Psoas muscle (tissue), 8 donors: ENCODE data around the gene BCAR3. TPM values are rescaled to one million over a fixed set of nuclear protein-coding genes. Genes with fewer than 3 reads are reported as not detected.

Experiments
- ATAC-seq, 4 donors: fragments of 200-7000 bp; cut with Tn5 transposase; one replicate each; pipeline ENCODE4 v1.9.1; 2020; ENCODE audit warnings: moderate library complexity in 3 of 4, mild to moderate bottlenecking in 2 of 4
- DNase-seq, 2 donors: peaks; one replicate each; pipeline ENCODE4 v3.0.0-alpha.2; 2020
- H3K27ac ChIP-seq: fragments of 200-600 bp; one replicate; pipeline ENCODE4 v1.8.0; 2022
- H3K27me3 ChIP-seq, 3 donors: fragments of 200-600 bp in 1 of 3; one replicate each; pipeline versions ENCODE4 v1.6.1 to v1.8.0; 2013 to 2022; ENCODE audit warnings: low read length in 2 of 3, mild to moderate bottlenecking in 2 of 3, moderate library complexity in 1 of 3; ENCODE audit not compliant: insufficient read depth in 3 of 3
- H3K36me3 ChIP-seq, 2 donors: fragments of 200-600 bp in 1 of 2; one replicate each; pipeline versions ENCODE4 v1.6.1 to v1.8.0; 2013 to 2022; ENCODE audit warnings: low read depth in 1 of 2, mild to moderate bottlenecking in 1 of 2, moderate library complexity in 1 of 2; ENCODE audit not compliant: insufficient read depth in 1 of 2
- H3K4me1 ChIP-seq: fragments of 200-600 bp; one replicate; pipeline ENCODE4 v1.8.0; 2022
- H3K4me3 ChIP-seq: fragments of 200-600 bp; one replicate; pipeline ENCODE4 v1.8.0; 2022; ENCODE audit warnings: mild to moderate bottlenecking
- H3K9me3 ChIP-seq: fragments of 200-600 bp; one replicate; pipeline ENCODE4 v1.8.0; 2022
- WGBS, 3 donors: extraction: QIAGEN DNeasy Blood & Tissue Kit; methylation state at CpG; one replicate each; pipeline versions ENCODE4 v1.1.6 to v1.1.7; 2013; 5-methylcytosine and 5-hydroxymethylcytosine counted together
- intact Hi-C, 2 donors: fragments of 100-400 bp; cut with DNase I; formaldehyde crosslinking; loops; one replicate each; pipeline versions ENCODE4 v1.11.0 to v1.14.2; 2022
- polyA plus RNA-seq, 3 donors: library from polyadenylated mRNA; stranded (reverse); fragments of 200-250 nt; gene quantifications; one replicate each; pipeline ENCODE4 v1.2.3, GENCODE V29; 2013
- total RNA-seq, 4 donors: library from RNA; stranded (reverse); fragmentation: NEBNext Ultra II Directional in 2 of 4; extraction: Animal tissue kit (Norgen Biotek cat#: 25700) in 2 of 4; gene quantifications; one replicate each; pipeline versions ENCODE4 v1.2.1 to v1.2.4, GENCODE V29; 2021 to 2023
- TF ChIP-seq, protein P1 (sequence below): fragments of 200-600 bp; IDR thresholded peaks from one replicate; pipeline ENCODE4 v1.8.0; 2022; ENCODE audit warnings: antibody characterized with exemption
- donor health status: healthy with polysubstance abuse.
- donor health status: DM: no; HTN: no; CAD: no; lungs with moderate emphysema.
- donor health status: Bipolar disorder and iron deficiency.
- donor health status: healthy.
- donor health status: DM: yes; HTN: yes; CAD: no.
- donor health status: DM: no; HTN: no; CAD: no.
- donor health status: DM: no; HTN: no; CAD: no.
- donor health status: DM: yes; HTN: yes; CAD: no.

The BCAR3 gene
- total and polyA plus RNA-seq, 7 donors: 15.8 to 64.1 (median 18.4) TPM

DNA sequence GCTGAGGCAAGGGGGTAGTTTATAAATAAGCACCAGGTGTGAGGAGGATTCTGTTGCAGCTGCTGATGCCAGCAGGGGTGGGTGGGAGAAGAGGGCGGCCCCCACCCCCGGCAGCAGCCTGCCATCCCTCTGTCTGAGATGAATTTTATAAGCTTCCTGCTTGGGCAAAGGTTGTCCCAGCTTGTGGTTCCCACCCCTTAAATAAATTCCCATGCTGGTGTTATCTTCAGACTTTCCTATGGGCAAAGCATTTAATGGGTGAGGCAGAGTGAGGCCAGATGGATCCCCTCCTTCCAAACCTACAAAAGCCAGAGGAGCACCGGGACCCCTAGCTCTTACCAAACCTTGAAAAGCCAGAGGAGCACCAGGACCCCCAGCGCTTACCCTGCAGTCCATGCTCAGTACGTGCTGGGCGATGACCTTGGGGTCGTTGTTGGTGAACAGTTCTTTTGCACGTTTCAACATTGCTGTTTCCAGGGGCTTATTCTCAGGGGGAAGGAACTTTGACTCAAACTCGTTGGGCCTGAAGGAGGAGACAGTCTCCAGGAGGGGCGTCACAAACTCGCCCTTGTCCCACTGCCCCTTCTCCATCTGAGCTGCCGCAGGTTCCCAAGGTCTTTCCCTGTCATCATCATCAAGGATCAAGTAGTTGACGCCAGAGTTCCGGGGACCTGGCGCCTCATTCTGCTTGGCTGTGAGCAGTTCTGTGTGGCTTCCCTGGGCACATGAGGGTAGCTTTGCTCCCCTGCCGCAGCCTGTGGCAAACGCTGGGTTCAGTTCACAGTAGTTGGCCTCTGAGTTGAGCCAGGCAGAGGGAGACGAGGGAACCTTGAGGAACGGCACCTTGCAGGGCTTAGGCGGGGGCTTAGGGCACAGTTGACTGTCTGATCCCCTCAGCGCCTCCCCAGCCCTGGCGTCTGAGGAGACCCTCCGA lies 99.5 kb downstream of the BCAR3 start:
- DNase-seq (no peak), ATAC-seq (no peak)
- H3K4me1 ChIP-seq: peaks cover 54% of the 10 kb centered on the region
- no peaks in the 10 kb centered on the region for H3K27me3 ChIP-seq
- TF ChIP-seq, protein P1, sequence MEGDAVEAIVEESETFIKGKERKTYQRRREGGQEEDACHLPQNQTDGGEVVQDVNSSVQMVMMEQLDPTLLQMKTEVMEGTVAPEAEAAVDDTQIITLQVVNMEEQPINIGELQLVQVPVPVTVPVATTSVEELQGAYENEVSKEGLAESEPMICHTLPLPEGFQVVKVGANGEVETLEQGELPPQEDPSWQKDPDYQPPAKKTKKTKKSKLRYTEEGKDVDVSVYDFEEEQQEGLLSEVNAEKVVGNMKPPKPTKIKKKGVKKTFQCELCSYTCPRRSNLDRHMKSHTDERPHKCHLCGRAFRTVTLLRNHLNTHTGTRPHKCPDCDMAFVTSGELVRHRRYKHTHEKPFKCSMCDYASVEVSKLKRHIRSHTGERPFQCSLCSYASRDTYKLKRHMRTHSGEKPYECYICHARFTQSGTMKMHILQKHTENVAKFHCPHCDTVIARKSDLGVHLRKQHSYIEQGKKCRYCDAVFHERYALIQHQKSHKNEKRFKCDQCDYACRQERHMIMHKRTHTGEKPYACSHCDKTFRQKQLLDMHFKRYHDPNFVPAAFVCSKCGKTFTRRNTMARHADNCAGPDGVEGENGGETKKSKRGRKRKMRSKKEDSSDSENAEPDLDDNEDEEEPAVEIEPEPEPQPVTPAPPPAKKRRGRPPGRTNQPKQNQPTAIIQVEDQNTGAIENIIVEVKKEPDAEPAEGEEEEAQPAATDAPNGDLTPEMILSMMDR: no peak
- no peaks in the 10 kb centered on the region for H3K9me3 ChIP-seq
- H3K27ac ChIP-seq: peak overlapping the region; percentile 54
- intact Hi-C loops: no loop called here
- WGBS, 3 donors: 78 to 87% (median 82%) methylated on average over 23 of the region's 23 CpGs
- H3K36me3 ChIP-seq: peaks cover 0 to 48% of the 10 kb centered on the region in 2 donors
- H3K4me3 ChIP-seq: no peak overlapping the region

DNA sequence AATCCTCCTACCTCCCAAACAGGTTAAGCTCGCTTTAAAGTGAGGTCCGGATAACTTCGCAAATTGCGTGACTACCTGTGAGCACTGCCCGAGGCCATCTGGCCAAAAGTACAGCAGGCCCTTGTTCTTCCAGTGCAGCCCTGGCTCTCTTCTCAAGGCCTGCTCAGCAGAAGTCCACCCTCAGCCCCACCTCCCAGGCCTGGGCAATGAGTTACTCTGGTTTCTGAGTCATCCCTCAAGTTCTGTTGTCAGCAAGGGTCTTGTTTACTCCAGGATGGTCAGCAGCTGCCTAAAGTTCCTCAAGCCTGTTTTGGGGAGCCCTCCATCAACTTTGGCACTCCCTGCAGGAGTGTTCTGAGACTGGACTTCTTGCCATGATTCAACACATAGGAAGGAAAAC lies 101.7 kb downstream of the BCAR3 start:
- Histone ChIP-seq H3K4me1 (peaks cover 60% of the 10 kb centered on the region), H3K4me3 (no peak overlapping the region), H3K27me3 (no peaks in the 10 kb centered on the region), H3K36me3 (peaks cover 3 to 55% of the 10 kb centered on the region in 2 donors), H3K27ac (peak overlapping the region; percentile 88), H3K9me3 (no peaks in the 10 kb centered on the region)
- TF ChIP-seq, protein P1: no peak
- 79 to 90% (median 83%) methylated on average over 5 of the region's 5 CpGs for WGBS, 3 donors
- intact Hi-C loops: loop anchor here in 1 of 2 donors (5.0 kb wide), 1 partner anchor 32 kb away; no protein-coding TSS in a partner anchor
- peak; percentile 54 to 70 (median 68) for ATAC-seq
- DNase-seq: peak; percentile 37 to 62

DNA sequence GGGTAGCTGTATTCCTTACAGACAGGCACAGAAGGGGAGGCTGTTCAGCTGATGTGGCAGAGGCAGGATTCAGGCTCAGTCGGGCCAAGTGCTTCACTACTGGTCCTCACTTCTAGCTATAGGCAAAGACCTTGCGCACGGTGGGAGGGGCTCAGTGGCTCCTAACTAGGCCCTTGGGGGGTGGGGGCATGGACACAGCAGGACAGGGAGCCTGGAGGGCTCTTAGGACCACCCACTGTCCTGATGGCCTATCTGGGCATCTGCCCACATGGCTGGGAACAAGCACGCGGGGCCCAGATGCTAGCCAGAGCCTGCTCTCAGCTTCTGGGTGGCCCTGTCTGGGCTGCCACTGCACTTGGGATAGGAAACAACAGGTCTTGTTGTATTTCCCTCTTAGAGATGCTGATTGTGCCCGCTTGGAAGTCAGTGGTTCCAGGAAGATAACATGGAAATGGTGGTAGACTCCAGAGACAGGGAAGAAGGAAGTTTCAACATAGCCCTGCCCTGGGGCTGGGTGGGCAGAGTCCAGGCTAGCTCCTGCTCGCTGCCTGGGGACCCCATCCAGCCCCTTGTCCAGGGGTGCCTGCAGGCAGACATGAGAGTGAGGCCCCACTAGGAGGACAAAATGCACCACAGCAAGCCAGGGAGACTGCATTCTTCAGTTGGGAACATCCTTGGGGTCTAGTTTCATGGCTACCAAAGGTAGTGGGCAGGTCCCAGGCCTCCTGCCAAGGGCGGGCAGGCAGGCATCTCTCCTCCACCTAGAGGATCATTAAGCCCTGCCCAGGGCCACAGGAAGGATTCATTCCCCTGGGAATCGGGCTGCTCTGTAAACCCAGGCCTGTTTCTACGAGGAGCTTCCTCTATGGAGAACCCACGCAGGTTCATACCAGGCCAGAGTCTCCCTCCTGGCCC lies 102.5 kb downstream of the BCAR3 start:
- Histone ChIP-seq H3K4me3 (no peak overlapping the region), H3K27ac (peak overlapping the region; percentile 88), H3K36me3 (peaks cover 3 to 55% of the 10 kb centered on the region in 2 donors), H3K9me3 (no peaks in the 10 kb centered on the region), H3K4me1 (peaks cover 60% of the 10 kb centered on the region), H3K27me3 (no peaks in the 10 kb centered on the region)
- WGBS, 3 donors: 83 to 89% (median 86%) methylated on average over 11 of the region's 11 CpGs
- intact Hi-C loops: loop anchor here in 1 of 2 donors (5.0 kb wide), 1 partner anchor 33 kb away; no protein-coding TSS in a partner anchor
- ATAC-seq: peak in 2 of 4 donors; percentile 17 to 18
- TF ChIP-seq, protein P1: no peak
- no peak for DNase-seq

DNA sequence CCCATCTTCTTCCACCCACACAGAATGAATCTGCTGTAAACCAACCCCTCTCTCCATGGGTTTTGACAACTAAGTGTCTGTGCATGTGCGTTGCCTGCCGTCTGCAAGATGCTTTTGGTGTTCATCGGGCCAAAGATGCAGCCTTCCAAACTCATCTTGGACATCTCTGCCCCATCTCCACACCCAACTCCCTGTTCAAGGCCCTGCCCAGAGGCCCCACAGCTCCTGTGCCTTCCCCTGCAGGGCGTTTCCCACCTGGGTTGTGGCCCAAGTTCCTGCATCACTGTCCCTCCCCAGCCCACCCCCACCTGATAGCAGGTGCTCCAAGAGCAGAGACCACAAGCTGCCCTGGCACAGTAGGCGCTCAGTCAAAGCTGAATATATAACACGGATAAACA lies 103.2 kb downstream of the BCAR3 start:
- peaks cover 65% of the 10 kb centered on the region for H3K4me1 ChIP-seq
- 73 to 85% (median 73%) methylated on average over 6 of the region's 6 CpGs for WGBS, 3 donors
- no peaks in the 10 kb centered on the region for H3K9me3 ChIP-seq
- peaks cover 3 to 49% of the 10 kb centered on the region in 2 donors for H3K36me3 ChIP-seq
- peak overlapping the region; percentile 88 for H3K27ac ChIP-seq
- DNase-seq (no peak), ATAC-seq (peak in 1 of 4 donors; percentile 27)
- TF ChIP-seq, protein P1: no peak
- intact Hi-C loops: loop anchor here in 1 of 2 donors (5.0 kb wide), 1 partner anchor 34 kb away; no protein-coding TSS in a partner anchor
- H3K4me3 ChIP-seq: no peak overlapping the region
- H3K27me3 ChIP-seq: no peaks in the 10 kb centered on the region
